ENCODE data around the gene DGCR2. TPM values are rescaled to one million over a fixed set of nuclear protein-coding genes. Genes with fewer than 3 reads are reported as not detected.

The DGCR2 gene
- 40.7 and 43.4 TPM in 2 replicates for total RNA-seq

GRCh38 chr22:19122143-19122751 lies at the start of gene DGCR2:
Gene DGCR2 (minus strand): TSS chr22:19122412. CDS start chr22:19122206, 206 bp downstream.
- Histone ChIP-seq H3K4me1 (ENCODE audit: insufficient read depth, low read length) (peaks cover 16% of the 10 kb centered on the region), H3K27ac (ENCODE audit: low read depth, low read length) (peak within 1 kb of the TSS; percentile 71), H3K79me2 (ENCODE audit: insufficient read depth, low read length) (peaks cover 49% of the 10 kb centered on the region), H3K4me3 (ENCODE audit: insufficient read depth, low read length) (peak within 1 kb of the TSS; percentile 92), H3K4me2 (ENCODE audit: insufficient read depth, low read length) (peak within 1 kb of the TSS; percentile 96), H3K27me3 (ENCODE audit: insufficient read depth, low read length) (no peaks in the 10 kb centered on the region), H3K9me3 (ENCODE audit: low read depth, low read length) (no peaks in the 10 kb centered on the region), H4K20me1 (ENCODE audit: insufficient read depth, low read length) (peaks cover 42% of the 10 kb centered on the region), H3K36me3 (ENCODE audit: insufficient read depth, low read length) (no peaks in the 10 kb centered on the region), H2AFZ (ENCODE audit: low read length) (peak within 1 kb of the TSS; percentile 96)
- peak; percentile 100 for DNase-seq (ENCODE audit: insufficient read length, low spot score, missing footprints)
- TF ChIP-seq CTCF (IDR thresholded peaks at IDR 0.05; ENCODE audit: extremely low read depth, low read depth, low read length) = no peak

- peak overlapping the region; percentile 81 for H3K4me2 ChIP-seq (ENCODE audit: insufficient read depth, low read length)
- H3K4me3 ChIP-seq (ENCODE audit: insufficient read depth, low read length) = peak overlapping the region; percentile 63
- peak overlapping the region; percentile 80 for H2AFZ ChIP-seq (ENCODE audit: low read length)
These were observed 47.7 kb upstream of the DGCR2 start for GRCh38 chr22:19169947-19170318.

GRCh38 chr22:19169002-19169946 lies 47.1 kb upstream of the DGCR2 start:
- DNase-seq (ENCODE audit: insufficient read length, low spot score, missing footprints) = peak; percentile 83
- H4K20me1 ChIP-seq (ENCODE audit: insufficient read depth, low read length) = peaks cover 16% of the 10 kb centered on the region
- peak overlapping the region; percentile 63 for H3K4me3 ChIP-seq (ENCODE audit: insufficient read depth, low read length)
- H3K36me3 ChIP-seq (ENCODE audit: insufficient read depth, low read length) = no peaks in the 10 kb centered on the region
- peaks cover 41% of the 10 kb centered on the region for H3K79me2 ChIP-seq (ENCODE audit: insufficient read depth, low read length)
- no peak for TF ChIP-seq CTCF (IDR thresholded peaks at IDR 0.05; ENCODE audit: extremely low read depth, low read depth, low read length)
- H3K27ac ChIP-seq (ENCODE audit: low read depth, low read length) = no peak overlapping the region
- no peaks in the 10 kb centered on the region for H3K9me3 ChIP-seq (ENCODE audit: low read depth, low read length)
- peaks cover 28% of the 10 kb centered on the region for H3K4me1 ChIP-seq (ENCODE audit: insufficient read depth, low read length)
- peak overlapping the region; percentile 81 for H3K4me2 ChIP-seq (ENCODE audit: insufficient read depth, low read length)
- H3K27me3 ChIP-seq (ENCODE audit: insufficient read depth, low read length) = peaks cover 31% of the 10 kb centered on the region
- peak overlapping the region; percentile 80 for H2AFZ ChIP-seq (ENCODE audit: low read length)

More at GRCh38 chr22:19169947-19170318, 47.7 kb upstream of the DGCR2 start:
- Histone ChIP-seq H3K27ac (ENCODE audit: low read depth, low read length) (no peak overlapping the region), H4K20me1 (ENCODE audit: insufficient read depth, low read length) (peaks cover 23% of the 10 kb centered on the region), H3K79me2 (ENCODE audit: insufficient read depth, low read length) (peaks cover 45% of the 10 kb centered on the region), H3K36me3 (ENCODE audit: insufficient read depth, low read length) (no peaks in the 10 kb centered on the region), H3K4me1 (ENCODE audit: insufficient read depth, low read length) (peaks cover 35% of the 10 kb centered on the region), H3K9me3 (ENCODE audit: low read depth, low read length) (no peaks in the 10 kb centered on the region), H3K27me3 (ENCODE audit: insufficient read depth, low read length) (peaks cover 31% of the 10 kb centered on the region)
- DNase-seq (ENCODE audit: insufficient read length, low spot score, missing footprints) = peak; percentile 42
- TF ChIP-seq CTCF (IDR thresholded peaks at IDR 0.05; ENCODE audit: extremely low read depth, low read depth, low read length) = no peak
